ENCODE results near the gene LIPC. TPM values are rescaled to one million over a fixed set of nuclear protein-coding genes. Genes with fewer than 3 reads are reported as not detected.

Gene LIPC
- total RNA-seq, 1 experiment from 2014 or later, result not detected

DNA sequence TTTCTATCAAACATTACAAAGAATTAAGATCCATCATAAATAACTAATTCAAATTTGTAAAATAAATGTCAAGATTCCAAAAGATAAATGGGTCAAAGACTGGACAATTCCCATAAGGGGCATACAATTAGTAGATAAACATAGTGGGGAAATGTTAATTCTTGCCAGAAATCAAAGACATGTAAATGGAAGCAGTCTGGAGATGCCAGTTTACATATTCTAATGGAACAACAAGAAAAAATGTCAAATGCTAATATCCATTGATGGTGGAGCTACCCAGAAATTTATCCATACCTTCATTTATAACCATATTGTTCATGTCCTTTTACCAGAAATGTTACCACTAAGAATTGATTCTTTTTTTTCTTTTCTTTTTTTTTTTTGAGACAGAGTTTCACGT, 13.7 kb upstream of the LIPC start:
- no peak for DNase-seq
- Histone ChIP-seq H3K4me3 (ENCODE audit: insufficient read depth, low read depth, low read length) (no peak overlapping the region), H3K36me3 (replicated peaks; ENCODE audit: control insufficient read depth, insufficient read depth, low read length) (no peaks in the 10 kb centered on the region), H3K27me3 (ENCODE audit: control insufficient read depth, insufficient read depth, low read length) (no peaks in the 10 kb centered on the region; the same call in 1 of the 2 replicates)

DNA sequence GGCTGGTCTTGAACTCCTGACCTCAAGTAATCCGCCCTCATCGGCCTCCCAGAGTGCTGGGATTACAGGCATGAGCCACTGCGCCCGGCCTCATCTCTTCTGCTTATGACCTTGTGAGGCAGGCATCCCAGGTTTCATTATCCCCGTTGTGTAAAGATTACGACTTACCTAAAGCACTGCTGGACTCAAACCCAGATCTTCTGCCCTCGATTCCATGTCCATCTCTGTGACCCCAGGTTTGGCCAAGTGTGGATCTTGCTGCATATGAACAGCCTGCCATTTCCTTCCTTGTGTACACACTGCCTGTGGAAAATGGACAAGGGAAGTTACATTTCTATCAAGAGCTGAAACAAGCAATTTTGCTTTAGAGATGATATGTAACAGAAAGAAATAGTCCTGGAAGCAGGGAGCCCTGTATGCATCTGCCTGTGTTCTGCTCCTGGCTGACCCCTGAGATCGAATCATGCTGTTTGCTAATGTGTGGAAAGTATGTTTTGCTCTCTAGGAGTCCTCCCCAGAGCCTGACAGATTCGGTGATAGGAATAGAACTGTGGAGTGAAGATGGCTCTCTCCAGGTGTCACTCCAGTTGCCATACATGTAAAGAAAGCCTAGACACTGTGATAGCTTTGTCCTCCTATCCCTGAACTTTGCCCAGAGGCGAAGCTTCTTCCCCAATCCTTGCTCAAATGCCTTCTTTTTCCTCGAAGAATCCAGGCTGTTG, 11.8 kb upstream of the LIPC start:
- H3K36me3 ChIP-seq (replicated peaks; ENCODE audit: control insufficient read depth, insufficient read depth, low read length), result no peaks in the 10 kb centered on the region
- no peak overlapping the region for H3K4me3 ChIP-seq (ENCODE audit: insufficient read depth, low read depth, low read length)
- no peaks in the 10 kb centered on the region; the same call in 1 of the 2 replicates for H3K27me3 ChIP-seq (ENCODE audit: control insufficient read depth, insufficient read depth, low read length)
- no peak for DNase-seq

DNA sequence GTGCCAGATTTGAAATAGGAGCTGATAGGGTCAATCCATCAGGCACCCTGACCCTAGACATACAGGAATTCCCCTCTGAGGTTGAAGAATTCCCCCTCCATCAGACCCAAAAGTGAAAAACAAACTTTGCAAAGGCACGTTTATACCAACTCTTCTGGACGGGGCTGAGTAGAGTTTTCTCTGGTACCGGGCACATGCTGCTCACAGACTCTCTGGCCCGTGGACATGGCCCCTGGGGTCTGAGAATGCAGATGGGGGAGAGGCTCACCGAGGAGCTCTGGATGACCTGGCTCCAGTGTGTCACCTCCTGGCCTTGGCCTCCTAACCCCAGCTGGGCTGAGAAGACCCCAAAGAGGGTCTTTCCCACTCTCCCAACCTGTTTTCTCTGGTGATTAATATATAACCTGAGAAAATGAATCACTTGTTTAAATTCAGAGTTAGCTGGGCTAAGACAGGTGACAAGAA, 11.2 kb upstream of the LIPC start:
- DNase-seq, result no peak
- Histone ChIP-seq H3K36me3 (replicated peaks; ENCODE audit: control insufficient read depth, insufficient read depth, low read length) (no peaks in the 10 kb centered on the region), H3K27me3 (ENCODE audit: control insufficient read depth, insufficient read depth, low read length) (no peaks in the 10 kb centered on the region; the same call in 1 of the 2 replicates), H3K4me3 (ENCODE audit: insufficient read depth, low read depth, low read length) (no peak overlapping the region)

DNA sequence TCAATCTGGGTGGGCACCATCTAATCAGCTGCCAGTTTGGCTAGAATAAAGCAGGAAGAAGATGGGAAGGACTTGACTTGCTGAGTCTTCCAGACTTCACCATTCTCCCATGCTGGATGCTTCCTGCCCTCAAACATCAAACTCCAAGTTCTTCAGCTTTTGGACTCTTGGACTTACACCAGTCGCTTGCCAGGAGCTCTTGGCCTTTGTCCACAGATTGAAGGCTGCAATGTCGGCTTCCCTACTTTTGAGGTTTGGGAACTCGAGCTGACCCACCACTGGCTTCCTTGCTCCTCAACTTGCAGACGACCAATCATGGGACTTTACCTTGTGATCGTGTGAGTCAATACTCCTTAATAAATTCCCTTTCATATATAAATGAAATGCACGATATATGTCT, 8.6 kb upstream of the LIPC start:
- DNase-seq, result no peak
- Histone ChIP-seq H3K36me3 (replicated peaks; ENCODE audit: control insufficient read depth, insufficient read depth, low read length) (no peaks in the 10 kb centered on the region), H3K27me3 (ENCODE audit: control insufficient read depth, insufficient read depth, low read length) (no peaks in the 10 kb centered on the region; the same call in 1 of the 2 replicates), H3K4me3 (ENCODE audit: insufficient read depth, low read depth, low read length) (no peak overlapping the region)

DNA sequence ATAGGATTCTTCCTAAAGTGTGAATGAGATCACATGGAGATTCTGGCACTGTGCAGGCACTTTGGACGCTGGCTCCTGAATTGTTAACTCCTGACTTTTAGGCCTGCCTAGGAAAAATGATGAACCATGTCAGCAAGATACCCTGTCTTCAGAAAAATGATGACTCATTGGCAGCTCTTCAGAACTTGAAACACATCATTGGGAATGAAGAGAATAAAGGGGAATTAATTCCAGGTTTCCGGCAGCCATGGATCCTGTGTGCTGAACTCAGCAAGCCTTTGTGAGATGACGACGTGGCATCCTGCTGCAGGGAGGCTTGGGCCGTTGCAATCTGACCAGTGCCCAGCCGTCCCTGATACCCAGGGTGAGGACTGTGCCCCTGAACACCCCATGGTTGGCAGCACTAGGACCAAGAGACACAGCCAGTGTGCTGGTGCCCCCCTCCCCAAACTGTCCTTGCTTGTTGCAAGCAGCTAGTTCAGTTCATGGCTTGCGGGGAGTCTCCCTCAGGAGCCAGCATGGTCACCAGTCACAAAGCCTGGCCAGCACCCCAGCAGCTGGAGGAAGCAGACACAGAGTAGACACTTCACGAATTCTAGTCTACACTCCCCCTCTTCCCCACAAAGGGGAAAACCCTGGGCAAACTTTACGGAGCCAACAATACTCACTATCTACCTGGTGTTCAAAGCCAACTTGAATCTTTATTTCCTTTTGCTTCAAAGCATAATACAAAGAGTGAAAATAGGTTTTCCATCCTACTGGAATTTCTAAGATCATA, 7.8 kb upstream of the LIPC start:
- no peak overlapping the region for H3K4me3 ChIP-seq (ENCODE audit: insufficient read depth, low read depth, low read length)
- no peaks in the 10 kb centered on the region for H3K36me3 ChIP-seq (replicated peaks; ENCODE audit: control insufficient read depth, insufficient read depth, low read length)
- no peak for DNase-seq
- no peaks in the 10 kb centered on the region; the same call in 1 of the 2 replicates for H3K27me3 ChIP-seq (ENCODE audit: control insufficient read depth, insufficient read depth, low read length)

DNA sequence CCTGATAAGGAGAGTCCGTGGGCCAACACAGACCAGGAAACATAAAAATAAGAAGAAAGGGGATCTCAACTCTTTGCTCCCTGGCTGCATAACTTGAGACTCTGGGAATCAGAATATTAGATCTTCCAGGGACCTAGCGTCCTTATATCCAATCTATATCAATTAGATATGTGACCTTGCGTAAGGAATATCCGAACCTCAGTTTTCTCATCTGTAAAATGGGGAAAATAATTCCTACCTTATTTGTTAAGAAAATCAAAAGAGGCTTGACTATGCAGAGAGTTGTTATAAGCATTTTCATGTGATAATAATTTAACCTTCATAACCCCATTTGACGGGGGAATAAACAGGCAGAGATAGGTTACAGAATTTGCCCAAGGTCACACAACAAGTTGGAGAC, 7.1 kb upstream of the LIPC start:
- Histone ChIP-seq H3K4me3 (ENCODE audit: insufficient read depth, low read depth, low read length) (no peak overlapping the region), H3K36me3 (replicated peaks; ENCODE audit: control insufficient read depth, insufficient read depth, low read length) (no peaks in the 10 kb centered on the region), H3K27me3 (ENCODE audit: control insufficient read depth, insufficient read depth, low read length) (no peaks in the 10 kb centered on the region; the same call in 1 of the 2 replicates)
- no peak for DNase-seq

DNA sequence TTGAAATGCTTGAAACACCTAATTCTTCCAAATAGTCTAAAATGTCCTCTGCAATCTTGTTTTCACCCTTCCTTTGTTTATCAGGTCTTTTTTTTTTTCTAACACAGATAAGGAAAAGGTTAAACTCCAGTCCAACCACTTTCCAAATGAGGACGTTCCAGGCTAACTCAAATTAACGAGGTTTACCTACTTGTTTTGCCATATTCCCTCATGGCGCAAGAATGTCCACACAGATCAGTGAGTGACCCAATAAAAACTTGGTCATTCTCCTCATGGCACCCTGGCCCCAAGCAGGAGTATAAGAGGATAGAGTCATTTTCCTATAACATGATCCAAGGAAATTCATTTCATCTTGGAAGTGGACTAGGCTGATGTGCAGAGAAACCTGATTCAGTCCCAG, 6.6 kb upstream of the LIPC start:
- H3K27me3 ChIP-seq (ENCODE audit: control insufficient read depth, insufficient read depth, low read length), result no peaks in the 10 kb centered on the region; the same call in 1 of the 2 replicates
- no peak overlapping the region for H3K4me3 ChIP-seq (ENCODE audit: insufficient read depth, low read depth, low read length)
- no peaks in the 10 kb centered on the region for H3K36me3 ChIP-seq (replicated peaks; ENCODE audit: control insufficient read depth, insufficient read depth, low read length)
- DNase-seq, result no peak

DNA sequence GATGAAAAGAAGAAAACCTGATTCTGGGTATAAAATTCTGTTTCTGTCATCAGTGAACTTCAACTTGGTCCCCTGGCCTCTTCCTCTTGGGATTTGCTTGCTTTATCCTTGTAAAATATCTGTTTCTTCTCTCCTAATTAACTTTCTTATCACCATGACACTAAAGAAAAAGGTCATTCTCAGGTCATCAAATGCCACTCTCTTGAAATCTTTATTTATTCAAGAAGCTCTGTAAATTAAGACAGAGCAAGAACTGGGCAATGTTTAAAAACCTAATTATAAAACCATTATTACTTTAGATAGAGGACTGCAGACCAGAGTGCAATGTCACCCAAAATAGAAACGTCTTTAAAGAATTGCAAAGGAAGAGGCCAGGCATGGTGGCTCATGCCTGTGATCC, 6.0 kb upstream of the LIPC start:
- DNase-seq, result no peak
- no peaks in the 10 kb centered on the region; the same call in 1 of the 2 replicates for H3K27me3 ChIP-seq (ENCODE audit: control insufficient read depth, insufficient read depth, low read length)
- H3K4me3 ChIP-seq (ENCODE audit: insufficient read depth, low read depth, low read length), result no peak overlapping the region
- no peaks in the 10 kb centered on the region for H3K36me3 ChIP-seq (replicated peaks; ENCODE audit: control insufficient read depth, insufficient read depth, low read length)

DNA sequence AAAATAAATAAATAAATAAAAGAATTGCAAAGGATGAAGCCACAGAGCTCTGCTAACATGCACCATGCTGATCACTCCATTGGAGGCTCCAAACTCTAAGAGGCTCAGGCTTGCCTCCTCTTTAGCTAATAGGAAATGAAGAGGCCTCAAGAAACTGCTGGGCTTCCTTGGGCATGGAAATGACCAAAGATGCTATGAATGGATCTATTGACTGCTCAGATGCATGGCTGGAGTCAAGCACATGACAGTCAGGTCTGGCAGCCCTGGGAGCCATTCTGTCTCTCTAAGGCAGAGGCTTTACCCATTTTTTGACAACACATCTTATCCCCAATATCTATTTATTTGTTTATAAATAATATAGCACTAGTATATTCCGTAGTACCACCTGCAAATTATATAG, 5.3 kb upstream of the LIPC start:
- DNase-seq, result no peak
- H3K36me3 ChIP-seq (replicated peaks; ENCODE audit: control insufficient read depth, insufficient read depth, low read length), result no peaks in the 10 kb centered on the region
- H3K4me3 ChIP-seq (ENCODE audit: insufficient read depth, low read depth, low read length), result no peak overlapping the region
- no peaks in the 10 kb centered on the region; the same call in 1 of the 2 replicates for H3K27me3 ChIP-seq (ENCODE audit: control insufficient read depth, insufficient read depth, low read length)

DNA sequence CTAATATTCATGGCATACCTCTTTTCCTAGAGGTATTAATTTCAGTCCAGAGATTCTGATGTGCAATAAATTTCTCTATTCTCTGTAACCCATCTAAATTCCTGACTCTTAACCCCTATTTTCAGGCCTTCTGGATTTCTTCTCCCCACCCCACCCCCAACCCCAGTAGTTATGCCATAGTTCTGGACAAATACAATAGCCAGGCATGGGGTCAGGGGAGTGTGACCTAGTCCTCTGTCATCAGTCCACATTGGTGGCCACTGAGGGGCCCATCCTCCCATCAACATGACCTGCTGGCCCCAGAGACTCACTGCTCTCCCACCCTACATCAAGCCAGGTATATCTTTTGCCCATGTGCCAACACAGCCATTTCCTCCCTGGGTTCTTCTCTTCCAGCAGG, 3.8 kb upstream of the LIPC start:
- no peaks in the 10 kb centered on the region for H3K36me3 ChIP-seq (replicated peaks; ENCODE audit: control insufficient read depth, insufficient read depth, low read length)
- DNase-seq, result no peak
- H3K27me3 ChIP-seq (ENCODE audit: control insufficient read depth, insufficient read depth, low read length), result no peaks in the 10 kb centered on the region
- no peak overlapping the region for H3K4me3 ChIP-seq (ENCODE audit: insufficient read depth, low read depth, low read length)

DNA sequence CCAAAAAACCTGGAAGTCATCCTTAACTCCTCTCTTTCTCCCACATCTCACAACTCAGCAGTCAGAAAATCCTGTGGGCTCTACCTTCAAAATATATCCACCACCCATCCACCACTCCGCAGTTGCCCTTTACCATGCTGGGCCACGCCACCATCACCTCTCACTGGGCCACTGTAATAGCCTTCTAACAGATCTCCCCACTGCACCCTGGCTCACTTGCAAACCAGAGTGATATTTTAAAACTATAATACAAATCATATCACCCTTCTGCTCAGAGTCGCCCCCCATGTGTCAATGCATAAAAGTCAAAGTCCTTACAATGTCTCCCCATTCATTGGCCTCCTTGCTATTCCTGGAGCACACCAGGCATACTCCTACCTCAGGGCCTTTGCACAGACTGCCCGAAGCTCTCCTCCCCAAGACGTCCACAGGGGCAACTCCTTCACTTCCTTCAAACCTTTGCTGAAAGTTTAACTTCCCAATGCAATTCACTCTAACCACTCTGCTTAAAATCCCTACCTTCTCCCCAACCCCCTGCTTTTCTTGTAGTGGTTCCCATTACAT, 1.5 kb upstream of the LIPC start:
- DNase-seq, result no peak
- Histone ChIP-seq H3K36me3 (replicated peaks; ENCODE audit: control insufficient read depth, insufficient read depth, low read length) (no peaks in the 10 kb centered on the region), H3K4me3 (ENCODE audit: insufficient read depth, low read depth, low read length) (no peak overlapping the region), H3K27me3 (ENCODE audit: control insufficient read depth, insufficient read depth, low read length) (no peaks in the 10 kb centered on the region)

DNA sequence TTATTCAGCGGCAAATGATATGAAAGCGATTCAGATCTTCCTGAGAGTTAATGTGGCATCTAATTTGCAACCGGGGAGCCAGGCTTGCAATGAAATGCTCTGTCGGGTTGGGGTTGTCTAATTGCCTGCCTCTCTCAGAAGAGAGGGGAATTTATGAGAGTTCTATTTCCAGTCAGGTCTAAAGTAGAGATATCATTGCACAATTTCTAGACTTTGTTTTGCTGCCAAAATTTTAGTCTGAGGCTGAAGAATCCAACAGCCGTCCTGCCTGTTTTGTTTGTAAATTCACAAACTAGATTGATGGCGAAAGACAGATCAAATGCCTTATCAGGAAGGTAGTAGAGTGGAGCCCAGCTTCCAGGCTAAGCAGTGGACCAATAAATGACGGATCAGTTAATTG, 610 bp downstream of the LIPC start:
- no peak for DNase-seq
- Histone ChIP-seq H3K27me3 (ENCODE audit: control insufficient read depth, insufficient read depth, low read length) (no peaks in the 10 kb centered on the region), H3K4me3 (ENCODE audit: insufficient read depth, low read depth, low read length) (no peak overlapping the region), H3K36me3 (replicated peaks; ENCODE audit: control insufficient read depth, insufficient read depth, low read length) (no peaks in the 10 kb centered on the region)

DNA sequence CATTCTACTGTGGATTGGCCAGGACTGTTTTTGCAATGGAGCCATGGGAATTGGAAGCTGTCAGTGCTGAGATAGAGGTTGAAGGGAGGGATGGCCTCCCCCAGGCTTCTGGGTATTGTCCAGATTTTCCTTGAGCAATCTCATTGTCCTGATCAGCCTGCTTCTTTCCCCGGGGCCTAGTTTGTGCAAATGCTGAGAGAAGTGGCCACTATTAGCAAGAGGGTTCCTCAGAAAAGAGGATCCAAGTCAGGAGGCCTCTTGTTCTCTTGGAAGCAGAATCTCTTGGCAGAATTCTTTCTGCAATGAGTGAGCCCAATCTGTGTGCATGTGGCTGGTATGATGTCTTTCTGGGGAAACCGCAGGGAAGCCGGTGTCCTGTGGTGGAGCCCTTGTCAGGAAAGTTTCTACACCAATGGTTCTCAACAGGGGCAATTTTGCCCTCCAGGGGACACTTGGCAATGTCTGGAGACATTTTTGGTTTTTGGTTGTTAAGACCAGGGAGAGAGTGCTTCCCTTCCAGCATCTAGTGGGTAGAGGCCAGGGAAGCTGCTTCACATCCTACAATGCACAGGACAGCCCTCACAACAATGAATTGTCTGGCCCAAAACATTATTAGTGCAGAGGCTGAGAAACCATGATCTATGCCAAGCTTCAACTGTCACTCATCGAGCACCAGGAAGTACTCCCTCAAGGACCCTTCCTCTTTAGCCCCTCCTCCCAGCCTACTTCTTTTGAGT, 2.0 kb downstream of the LIPC start:
- Histone ChIP-seq H3K36me3 (replicated peaks; ENCODE audit: control insufficient read depth, insufficient read depth, low read length) (no peaks in the 10 kb centered on the region), H3K4me3 (ENCODE audit: insufficient read depth, low read depth, low read length) (no peak overlapping the region), H3K27me3 (ENCODE audit: control insufficient read depth, insufficient read depth, low read length) (no peaks in the 10 kb centered on the region)
- no peak for DNase-seq

DNA sequence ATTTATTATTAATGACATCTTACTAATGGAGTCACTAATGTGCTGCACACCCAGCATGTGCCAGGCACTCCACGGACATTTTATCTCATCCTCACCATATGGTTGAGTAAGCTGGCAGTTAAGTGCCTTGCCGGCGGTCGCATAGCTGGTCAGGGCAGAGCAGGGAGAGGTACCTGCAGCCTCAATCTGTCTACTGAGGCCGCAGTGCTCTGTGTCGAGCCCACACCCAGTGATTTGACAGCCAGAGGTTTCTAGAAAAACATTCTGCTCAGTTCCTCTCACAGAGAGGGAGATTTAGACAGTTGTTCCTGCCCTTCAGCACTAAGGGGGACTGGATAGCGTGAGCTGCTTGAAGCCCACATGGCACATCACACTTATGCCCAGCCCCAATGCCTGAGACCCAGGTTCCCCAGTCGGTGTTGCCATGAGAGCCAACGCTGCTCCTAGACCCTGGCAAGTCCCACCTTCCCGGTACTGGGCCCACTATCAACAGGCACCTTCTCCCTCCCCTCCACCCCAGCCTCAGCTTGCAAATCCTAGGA, 2.6 kb downstream of the LIPC start:
- no peak for DNase-seq
- no peaks in the 10 kb centered on the region for H3K36me3 ChIP-seq (replicated peaks; ENCODE audit: control insufficient read depth, insufficient read depth, low read length)
- H3K4me3 ChIP-seq (ENCODE audit: insufficient read depth, low read depth, low read length), result no peak overlapping the region
- H3K27me3 ChIP-seq (ENCODE audit: control insufficient read depth, insufficient read depth, low read length), result no peaks in the 10 kb centered on the region
